CD14-positive monocyte (primary cell): ENCODE measurements around the gene NDUFAF4. TPM values are rescaled to one million over a fixed set of nuclear protein-coding genes. Genes with fewer than 3 reads are reported as not detected.

Source experiments
- DNase-seq, 3 donors: peaks; one replicate each; pipeline ENCODE4 v3.0.0-alpha.2; 2011 to 2022
- H2AFZ ChIP-seq: 2 replicates; pipeline ENCODE4 v1.6.0; 2012; ENCODE audit warnings: mild to moderate bottlenecking, low read depth, low read length, inconsistent platforms; ENCODE audit not compliant: insufficient read depth, poor library complexity, severe bottlenecking
- H3K27ac ChIP-seq, 2 donors: 1 replicate in 1 of 2; 2 replicates in 1 of 2; pipeline ENCODE4 v1.5.1; 2012 to 2013; ENCODE audit warnings: low read length in 2 of 2, control low read depth in 1 of 2, inconsistent platforms in 1 of 2, low read depth in 1 of 2, mild to moderate bottlenecking in 1 of 2
- H3K27me3 ChIP-seq, 2 donors: one replicate each; pipeline versions ENCODE4 v1.6.0 to v1.6.1; 2011 to 2013; ENCODE audit warnings: low read length in 2 of 2; ENCODE audit not compliant: control insufficient read depth in 2 of 2, insufficient read depth in 2 of 2
- H3K36me3 ChIP-seq, 2 donors: replicated peaks in 1 of 2; 1 replicate in 1 of 2; 2 replicates in 1 of 2; pipeline versions ENCODE4 v1.5.1 to v1.6.1; 2012 to 2013; ENCODE audit warnings: low read length in 2 of 2, control low read depth in 1 of 2, inconsistent platforms in 1 of 2, mild to moderate bottlenecking in 1 of 2; ENCODE audit not compliant: insufficient read depth in 2 of 2, control insufficient read depth in 1 of 2
- H3K4me1 ChIP-seq, 2 donors: 1 replicate in 1 of 2; 2 replicates in 1 of 2; pipeline versions ENCODE4 v1.5.1 to v1.6.1; 2012 to 2013; ENCODE audit warnings: low read length in 2 of 2, control low read depth in 1 of 2, inconsistent platforms in 1 of 2, mild to moderate bottlenecking in 1 of 2, moderate library complexity in 1 of 2; ENCODE audit not compliant: insufficient read depth in 2 of 2, control insufficient read depth in 1 of 2
- H3K4me2 ChIP-seq: replicated peaks from 2 replicates; pipeline ENCODE3; 2012; ENCODE audit warnings: low read length, moderate library complexity, mild to moderate bottlenecking; ENCODE audit not compliant: poor library complexity, severe bottlenecking; ENCODE audit errors: extremely low read depth
- H3K4me3 ChIP-seq, 3 experiments: fragments of 200-600 bp in 1 of 3; sonication (generic) in 1 of 3; replicated peaks in 1 of 3; 1 replicate in 2 of 3; 2 replicates in 1 of 3; pipeline ENCODE4 v1.5.1; 2011 to 2013; ENCODE audit warnings: low read length in 3 of 3, mild to moderate bottlenecking in 3 of 3, control low read depth in 2 of 3, low read depth in 2 of 3, inconsistent platforms in 1 of 3, moderate library complexity in 1 of 3
- H3K79me2 ChIP-seq: 2 replicates; pipeline ENCODE4 v1.6.0; 2012; ENCODE audit warnings: mild to moderate bottlenecking, control low read depth, inconsistent platforms, low read length, moderate library complexity; ENCODE audit not compliant: insufficient read depth
- H3K9ac ChIP-seq: 2 replicates; pipeline ENCODE4 v1.6.0; 2017; ENCODE audit warnings: low read length, mild to moderate bottlenecking; ENCODE audit not compliant: insufficient read depth, poor library complexity, severe bottlenecking
- H3K9me3 ChIP-seq, 2 donors: replicated peaks in 1 of 2; 1 replicate in 1 of 2; 2 replicates in 1 of 2; pipeline versions ENCODE4 v1.5.1 to v1.6.1; 2012 to 2013; ENCODE audit warnings: low read length in 2 of 2, control low read depth in 1 of 2; ENCODE audit not compliant: control insufficient read depth in 1 of 2, insufficient read depth in 1 of 2
- H4K20me1 ChIP-seq: 2 replicates; pipeline ENCODE4 v1.6.0; 2012; ENCODE audit warnings: mild to moderate bottlenecking, low read length, control low read depth, moderate library complexity; ENCODE audit not compliant: insufficient read depth
- H3K27ac Mint-ChIP-seq, 7 donors: one replicate each; pipeline ENCODE4 v1.8.0; 2020; ENCODE audit warnings: mild to moderate bottlenecking in 7 of 7, mixed read lengths in 7 of 7, moderate library complexity in 6 of 7, inconsistent platforms in 2 of 7
- H3K27me3 Mint-ChIP-seq, 3 donors: one replicate each; pipeline ENCODE4 v1.8.0; 2021 to 2022; ENCODE audit warnings: low read depth in 3 of 3, mild to moderate bottlenecking in 3 of 3, mixed read lengths in 3 of 3, moderate library complexity in 3 of 3, inconsistent platforms in 1 of 3
- H3K36me3 Mint-ChIP-seq, 2 donors: one replicate each; pipeline ENCODE4 v1.8.0; 2020; ENCODE audit warnings: mixed read lengths in 2 of 2, inconsistent platforms in 1 of 2, mild to moderate bottlenecking in 1 of 2
- H3K4me1 Mint-ChIP-seq: one replicate; pipeline ENCODE4 v1.8.0; 2020; ENCODE audit warnings: mild to moderate bottlenecking, mixed read lengths
- H3K4me3 Mint-ChIP-seq, 2 donors: one replicate each; pipeline ENCODE4 v1.8.0; 2020; ENCODE audit warnings: mild to moderate bottlenecking in 2 of 2, mixed read lengths in 2 of 2, moderate library complexity in 1 of 2
- H3K9me3 Mint-ChIP-seq, 7 donors: one replicate each; pipeline ENCODE4 v1.8.0; 2020 to 2022; ENCODE audit warnings: mixed read lengths in 7 of 7, mild to moderate bottlenecking in 6 of 7, moderate library complexity in 6 of 7, inconsistent platforms in 2 of 7
- CTCF ChIP-seq: fragments of 200-600 bp; IDR thresholded peaks from one replicate; pipeline ENCODE4 v1.8.0; 2022; ENCODE audit warnings: antibody characterized with exemption, mild to moderate bottlenecking
- WGBS: methylation state at CpG from one replicate; pipeline ENCODE4 v1.1.5; 2013; ENCODE audit warnings: missing lambda C conversion rate; ENCODE audit not compliant: insufficient coverage; 5-methylcytosine and 5-hydroxymethylcytosine counted together
- intact Hi-C, 2 donors: fragments of 100-400 bp; cut with micrococcal nuclease; formaldehyde crosslinking; loops; one replicate each; pipeline versions ENCODE4 v1.15.0 to v1.15.1; 2023
- polyA plus RNA-seq, 3 donors: library from polyadenylated mRNA; depleted of rRNA in 1 of 3; unstranded in 2 of 3; stranded (reverse) in 1 of 3; fragments of 300-500 nt in 2 of 3; fragments of >200 nt in 1 of 3; fragmentation: Illumina TruSeq in 2 of 3; gene quantifications; 1 replicate in 2 of 3; 2 replicates in 1 of 3; pipeline ENCODE4 v1.2.3, GENCODE V29; 2012 to 2021

The NDUFAF4 gene
- polyA plus RNA-seq, 3 donors, result 7.6 to 17.5 (median 14.9) TPM

- peaks cover 0 to 2% (median 0%) of the 10 kb centered on the region in 7 donors for H3K9me3 Mint-ChIP-seq
- H3K36me3 ChIP-seq, result no peaks in the 10 kb centered on the region
- no peak overlapping the region for H3K4me3 ChIP-seq
- no peaks in the 10 kb centered on the region for H3K79me2 ChIP-seq
- H4K20me1 ChIP-seq, result no peaks in the 10 kb centered on the region
- no peaks in the 10 kb centered on the region for H3K36me3 Mint-ChIP-seq
- no peaks in the 10 kb centered on the region for H3K4me1 ChIP-seq
- no peak overlapping the region for H3K9ac ChIP-seq
- no peaks in the 10 kb centered on the region for H3K9me3 ChIP-seq
- H3K27me3 ChIP-seq, result peaks cover 0 to 3% of the 10 kb centered on the region in 2 donors
- TF ChIP-seq CTCF, result no peak
- H3K4me2 ChIP-seq, result no peak overlapping the region
- no peak overlapping the region for H3K27ac ChIP-seq
- peaks cover 5 to 10% (median 7%) of the 10 kb centered on the region in 3 donors for H3K27me3 Mint-ChIP-seq
- no peak overlapping the region for H3K27ac Mint-ChIP-seq
- H3K4me3 Mint-ChIP-seq, result no peak overlapping the region
- intact Hi-C loops, result no loop called here
- no peak for DNase-seq
- 80% methylated on average over 1 of the region's 4 CpGs for WGBS
- H2AFZ ChIP-seq, result no peak overlapping the region
- no peaks in the 10 kb centered on the region for H3K4me1 Mint-ChIP-seq
Observed at GRCh38 chr6:96934087-96934486, 36.4 kb upstream of the NDUFAF4 start.

DNA sequence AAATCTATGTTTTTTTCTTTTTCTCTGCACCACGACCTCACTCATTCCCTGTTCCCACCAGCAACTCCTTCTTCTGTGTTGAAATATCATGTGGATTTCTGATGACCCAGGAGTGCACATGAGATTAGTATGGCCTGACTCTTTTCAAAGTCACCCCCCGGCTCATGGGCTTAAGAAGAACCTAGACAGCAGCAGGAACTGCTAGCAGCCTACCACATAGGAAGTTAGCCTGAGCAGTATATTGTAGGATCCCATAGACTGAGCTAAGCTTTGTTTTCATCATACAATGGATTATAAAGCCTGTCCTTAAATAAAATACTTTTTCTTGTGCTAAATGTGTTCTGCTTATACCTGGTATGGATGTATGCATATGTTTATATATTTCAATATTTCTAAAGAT, 33.5 kb upstream of the NDUFAF4 start:
- TF ChIP-seq CTCF, result no peak
- WGBS, result no CpG with 5 or more reads among the region's 2 CpGs
- Histone ChIP-seq H3K27me3 (peaks cover 9 to 26% of the 10 kb centered on the region in 2 donors), H3K4me2 (no peak overlapping the region), H3K27ac (no peak overlapping the region), H3K4me3 (no peak overlapping the region), H3K9ac (no peak overlapping the region), H4K20me1 (no peaks in the 10 kb centered on the region), H3K36me3 (no peaks in the 10 kb centered on the region), H3K4me1 (no peaks in the 10 kb centered on the region), H3K79me2 (no peaks in the 10 kb centered on the region), H2AFZ (no peak overlapping the region), H3K9me3 (no peaks in the 10 kb centered on the region)
- no peak overlapping the region for H3K27ac Mint-ChIP-seq
- H3K36me3 Mint-ChIP-seq, result no peaks in the 10 kb centered on the region
- no peaks in the 10 kb centered on the region for H3K4me1 Mint-ChIP-seq
- peaks cover 9 to 24% (median 21%) of the 10 kb centered on the region in 3 donors for H3K27me3 Mint-ChIP-seq
- H3K9me3 Mint-ChIP-seq, result peaks cover 0 to 2% (median 0%) of the 10 kb centered on the region in 7 donors
- intact Hi-C loops, result no loop called here
- H3K4me3 Mint-ChIP-seq, result no peak overlapping the region
- DNase-seq, result no peak
